Mesenchymal stem cell (in vitro differentiated cells and primary cell): Measurements from ENCODE around the gene KIF5A.
A peak's percentile ranks its signal among the peaks of the same experiment; 100 is the strongest.

ENCODE experiments used
- DNase-seq: peaks from one replicate; pipeline ENCODE4 v3.0.0-alpha.2; 2013
- H2AFZ ChIP-seq: one replicate; pipeline ENCODE4 v1.6.1; 2013; ENCODE audit warnings: low read depth, mild to moderate bottlenecking, control low read depth, inconsistent platforms, low read length, moderate library complexity
- H2AK5ac ChIP-seq: 2 replicates; pipeline ENCODE4 v1.6.1; 2013; ENCODE audit warnings: low read length, moderate library complexity, mild to moderate bottlenecking, inconsistent platforms; ENCODE audit not compliant: severe bottlenecking
- H2BK120ac ChIP-seq: one replicate; pipeline ENCODE4 v1.6.1; 2013; ENCODE audit warnings: low read depth, mild to moderate bottlenecking, inconsistent platforms, low read length, moderate library complexity
- H2BK12ac ChIP-seq, 2 experiments: one replicate each; pipeline ENCODE4 v1.6.1; 2013; ENCODE audit warnings: inconsistent platforms in 2 of 2, low read length in 2 of 2, mild to moderate bottlenecking in 2 of 2, moderate library complexity in 2 of 2, control low read depth in 1 of 2
- H2BK15ac ChIP-seq: one replicate; pipeline ENCODE4 v1.6.1; 2013; ENCODE audit warnings: mild to moderate bottlenecking, low read depth, inconsistent platforms; ENCODE audit not compliant: poor library complexity, severe bottlenecking
- H2BK5ac ChIP-seq: 2 replicates; pipeline ENCODE4 v1.6.1; 2013; ENCODE audit warnings: low read depth, mild to moderate bottlenecking, low read length, control low read depth, inconsistent platforms; ENCODE audit not compliant: poor library complexity, severe bottlenecking
- H3K14ac ChIP-seq, 2 experiments: one replicate each; pipeline ENCODE4 v1.6.1; 2013; ENCODE audit warnings: inconsistent platforms in 2 of 2, low read length in 2 of 2, control low read depth in 1 of 2, mild to moderate bottlenecking in 1 of 2, moderate library complexity in 1 of 2
- H3K18ac ChIP-seq, 2 experiments: one replicate each; pipeline ENCODE4 v1.6.1; 2013; ENCODE audit warnings: inconsistent platforms in 2 of 2, low read length in 2 of 2, control low read depth in 1 of 2, low read depth in 1 of 2, mild to moderate bottlenecking in 1 of 2
- H3K23ac ChIP-seq, 2 experiments: one replicate each; pipeline ENCODE4 v1.6.1; 2013; ENCODE audit warnings: inconsistent platforms in 2 of 2, low read length in 2 of 2, mild to moderate bottlenecking in 2 of 2, moderate library complexity in 2 of 2, control low read depth in 1 of 2
- H3K27ac ChIP-seq: 2 replicates; pipeline ENCODE4 v1.5.1; 2013; ENCODE audit warnings: mild to moderate bottlenecking, moderate library complexity, low read length, control low read depth, inconsistent platforms; ENCODE audit not compliant: poor library complexity, severe bottlenecking
- H3K27me3 ChIP-seq, 2 experiments: 2 replicates each; pipeline versions ENCODE4 v1.6.1 to v1.7.0; 2013; ENCODE audit warnings: low read length in 2 of 2, mild to moderate bottlenecking in 2 of 2, moderate library complexity in 2 of 2, control low read depth in 1 of 2, inconsistent platforms in 1 of 2; ENCODE audit not compliant: control insufficient read depth in 1 of 2, insufficient read depth in 1 of 2
- H3K36me3 ChIP-seq, 2 experiments: 2 replicates each; pipeline versions ENCODE4 v1.6.1 to v1.7.0; 2013; ENCODE audit warnings: low read length in 2 of 2, control low read depth in 1 of 2, inconsistent platforms in 1 of 2, low read depth in 1 of 2, mild to moderate bottlenecking in 1 of 2; ENCODE audit not compliant: insufficient read depth in 2 of 2, control insufficient read depth in 1 of 2
- H3K4ac ChIP-seq, 2 experiments: one replicate each; pipeline ENCODE4 v1.6.1; 2013; ENCODE audit warnings: inconsistent platforms in 2 of 2, low read length in 2 of 2, mild to moderate bottlenecking in 2 of 2, moderate library complexity in 2 of 2, control low read depth in 1 of 2, low read depth in 1 of 2
- H3K4me1 ChIP-seq: 2 replicates; pipeline ENCODE4 v1.6.1; 2013; ENCODE audit warnings: low read depth, low read length, control low read depth; ENCODE audit not compliant: control insufficient read depth, insufficient read depth
- H3K4me2 ChIP-seq: 2 replicates; pipeline ENCODE4 v1.6.1; 2013; ENCODE audit warnings: low read length, mild to moderate bottlenecking, inconsistent platforms; ENCODE audit not compliant: poor library complexity, severe bottlenecking
- H3K4me3 ChIP-seq, 2 experiments: 2 replicates each; pipeline versions ENCODE4 v1.5.1 to v1.7.0; 2013; ENCODE audit warnings: low read length in 2 of 2, mild to moderate bottlenecking in 2 of 2, control low read depth in 1 of 2, low read depth in 1 of 2; ENCODE audit not compliant: insufficient read depth in 1 of 2
- H3K79me1 ChIP-seq: replicated peaks from 2 replicates; pipeline ENCODE4 v1.6.1; 2013; ENCODE audit warnings: mild to moderate bottlenecking, control low read depth, low read length, inconsistent platforms; ENCODE audit not compliant: poor library complexity, severe bottlenecking
- H3K9ac ChIP-seq: 2 replicates; pipeline ENCODE4 v1.7.0; 2013; ENCODE audit warnings: mild to moderate bottlenecking, low read length, moderate library complexity
- H3K9me3 ChIP-seq: 2 replicates; pipeline ENCODE4 v1.7.0; 2013; ENCODE audit warnings: mild to moderate bottlenecking, low read length; ENCODE audit not compliant: control insufficient read depth
- H4K8ac ChIP-seq: one replicate; pipeline ENCODE4 v1.6.1; 2013; ENCODE audit warnings: inconsistent platforms, mild to moderate bottlenecking, low read length, moderate library complexity
- H4K91ac ChIP-seq: one replicate; pipeline ENCODE4 v1.6.1; 2013; ENCODE audit warnings: mild to moderate bottlenecking, low read length, inconsistent platforms
- WGBS: methylation state at CpG from one replicate; pipeline ENCODE4 v1.1.7; 2013; ENCODE audit warnings: mixed read lengths; 5-methylcytosine and 5-hydroxymethylcytosine counted together

KIF5A gene

DNA sequence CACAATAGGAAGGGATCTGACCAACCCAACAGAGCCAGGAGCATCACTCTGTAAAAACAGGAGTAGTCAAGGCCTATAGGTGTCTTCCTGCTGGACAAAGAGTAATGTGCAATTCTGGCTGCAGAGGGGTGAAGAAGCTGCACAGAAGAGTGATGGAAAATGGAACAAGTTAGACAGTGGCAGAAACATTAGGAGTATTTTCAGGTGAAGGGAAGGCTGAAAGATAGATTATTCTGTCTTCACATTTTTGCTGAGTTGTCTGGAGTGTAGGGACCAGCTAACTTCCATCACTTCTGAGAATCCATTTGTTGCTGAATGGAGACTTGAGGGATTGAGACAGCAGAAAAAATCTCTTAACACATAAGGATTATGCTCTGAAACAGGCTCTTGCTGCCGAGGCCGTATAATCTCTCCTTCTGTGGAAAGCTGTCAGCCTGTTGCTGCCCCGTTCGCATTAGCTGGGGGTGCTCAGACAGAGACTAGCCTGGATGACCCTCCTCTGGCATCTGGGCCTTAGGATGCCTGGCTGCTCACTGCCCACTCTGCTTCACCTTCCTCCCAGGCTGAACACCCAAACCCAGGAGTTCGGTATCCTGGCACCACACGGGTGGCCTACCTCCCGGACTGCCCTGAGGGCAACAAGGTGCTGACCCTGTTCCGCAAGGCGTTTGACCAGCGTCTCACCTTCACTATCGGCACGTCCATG lies 58.3 kb downstream of the KIF5A start:
- Histone ChIP-seq H3K14ac (no peak overlapping the region), H3K4me3 (no peak overlapping the region), H3K36me3 (peaks cover 0 to 27% of the 10 kb centered on the region in 2 experiments), H3K18ac (no peak overlapping the region), H3K27ac (no peak overlapping the region), H3K9ac (no peak overlapping the region), H3K4me1 (peaks cover 27% of the 10 kb centered on the region), H3K27me3 (peaks cover 0 to 42% of the 10 kb centered on the region in 2 experiments), H4K8ac (no peak overlapping the region), H3K9me3 (no peaks in the 10 kb centered on the region), H3K4ac (no peak overlapping the region), H3K79me1 (peaks cover 15% of the 10 kb centered on the region), H2BK5ac (no peak overlapping the region), H4K91ac (no peak overlapping the region), H3K4me2 (no peak overlapping the region), H2BK120ac (no peak overlapping the region), H2AK5ac (no peak overlapping the region), H2AFZ (no peak overlapping the region), H2BK15ac (no peak overlapping the region), H2BK12ac (no peak overlapping the region), H3K23ac (no peak overlapping the region)
- DNase-seq, result no peak
- WGBS, result 91% methylated on average over 12 of the region's 12 CpGs

DNA sequence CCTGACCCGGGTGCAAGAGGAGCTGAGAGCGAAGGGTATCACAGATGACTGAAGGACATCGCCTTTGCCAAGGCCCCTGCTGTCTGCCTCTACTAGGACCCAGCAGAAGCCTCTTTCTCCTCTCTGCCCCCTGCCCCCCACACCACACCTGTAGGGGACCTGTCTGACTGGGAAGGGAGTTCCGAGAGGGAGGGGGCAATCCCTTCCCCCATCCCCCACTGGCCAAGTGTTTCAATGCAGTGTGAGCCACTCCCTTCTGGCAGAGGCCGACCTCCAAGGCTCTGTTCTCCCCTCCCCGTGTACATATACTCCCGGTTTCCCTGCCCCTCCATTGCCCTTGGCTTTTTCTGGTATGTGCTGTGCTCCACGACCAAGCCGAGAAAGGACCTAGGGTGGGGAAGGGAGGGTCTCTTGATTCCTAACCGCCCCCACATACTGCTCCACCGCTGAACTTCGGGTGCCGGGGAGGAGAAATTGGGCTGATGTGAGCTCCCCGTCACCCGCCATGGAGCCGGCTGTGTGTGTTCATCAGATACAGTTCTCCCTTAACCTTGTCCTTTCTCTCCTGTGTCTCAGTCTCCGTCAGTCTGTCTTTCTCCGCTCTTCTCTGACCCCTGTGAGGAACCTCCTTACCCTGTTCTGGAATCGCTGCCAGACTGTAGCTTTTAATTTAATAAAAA lies 59.4 kb downstream of the KIF5A start:
- 66% methylated on average over 14 of the region's 19 CpGs for WGBS
- Histone ChIP-seq H3K4me1 (peaks cover 23% of the 10 kb centered on the region), H2AFZ (no peak overlapping the region), H3K23ac (no peak overlapping the region), H3K36me3 (peaks cover 0 to 37% of the 10 kb centered on the region in 2 experiments), H3K4ac (no peak overlapping the region), H3K14ac (no peak overlapping the region), H3K79me1 (peaks cover 15% of the 10 kb centered on the region), H3K9me3 (no peaks in the 10 kb centered on the region), H4K91ac (no peak overlapping the region), H2BK5ac (no peak overlapping the region), H2BK15ac (no peak overlapping the region), H2BK12ac (no peak overlapping the region), H3K18ac (no peak overlapping the region), H3K4me3 (no peak overlapping the region), H3K9ac (no peak overlapping the region), H3K4me2 (no peak overlapping the region), H2AK5ac (no peak overlapping the region), H3K27ac (no peak overlapping the region), H2BK120ac (no peak overlapping the region), H3K27me3 (peaks cover 0 to 54% of the 10 kb centered on the region in 2 experiments), H4K8ac (no peak overlapping the region)
- DNase-seq, result no peak

DNA sequence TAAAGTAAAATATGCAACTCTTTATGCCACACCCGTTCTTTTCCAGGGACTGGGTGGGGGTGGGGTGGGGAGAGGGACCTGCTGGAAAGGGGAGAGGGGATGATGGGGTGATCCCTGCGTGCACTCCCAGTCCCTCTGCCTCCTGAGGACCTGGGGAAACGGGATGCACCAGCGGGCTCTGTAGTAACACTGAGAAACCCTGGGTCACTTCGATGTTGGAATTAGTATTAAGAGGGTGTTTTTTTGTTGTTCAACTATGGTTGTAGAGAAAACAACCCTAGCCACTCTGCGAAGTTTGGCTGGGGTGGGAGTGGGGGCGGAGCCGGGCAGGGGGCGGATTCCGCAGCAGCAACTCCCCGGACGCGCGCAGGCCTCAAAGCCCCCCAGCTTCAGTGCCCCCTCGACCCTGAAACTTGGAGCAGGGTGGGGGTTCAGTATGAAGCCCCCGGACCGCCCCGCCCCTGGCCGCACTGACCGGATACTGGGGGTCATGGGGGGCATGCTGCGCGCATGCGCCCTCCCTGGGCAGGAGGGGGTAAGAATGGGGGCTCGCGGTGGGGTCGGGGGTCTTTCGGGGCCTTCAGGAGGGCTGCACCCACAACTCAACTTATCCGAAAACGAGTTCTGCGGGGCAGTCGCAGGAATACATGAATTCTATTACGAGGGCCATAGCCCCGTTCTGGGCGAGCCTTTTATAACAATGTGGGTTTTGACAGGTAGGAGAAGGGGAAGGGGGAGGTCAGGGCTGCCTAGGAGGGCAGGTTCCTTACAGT lies 60.1 kb downstream of the KIF5A start:
- H4K91ac ChIP-seq, result peak overlapping the region; percentile 2
- H3K23ac ChIP-seq, result no peak overlapping the region
- H3K4me3 ChIP-seq, result peak overlapping the region; percentile 8 to 70
- H2AFZ ChIP-seq, result peak overlapping the region; percentile 37
- H3K9me3 ChIP-seq, result no peaks in the 10 kb centered on the region
- peaks cover 0 to 58% of the 10 kb centered on the region in 2 experiments for H3K27me3 ChIP-seq
- no peak overlapping the region for H3K14ac ChIP-seq
- peaks cover 22% of the 10 kb centered on the region for H3K4me1 ChIP-seq
- peaks cover 18% of the 10 kb centered on the region for H3K79me1 ChIP-seq
- H3K27ac ChIP-seq, result no peak overlapping the region
- peak overlapping the region; percentile 74 for H4K8ac ChIP-seq
- H3K4ac ChIP-seq, result peak overlapping the region in 1 of 2 experiments; percentile 2
- peaks cover 0 to 44% of the 10 kb centered on the region in 2 experiments for H3K36me3 ChIP-seq
- WGBS, result 19% methylated on average over 34 of the region's 34 CpGs
- H3K9ac ChIP-seq, result no peak overlapping the region
- peak overlapping the region; percentile 1 for H2BK15ac ChIP-seq
- DNase-seq, result no peak
- H2BK12ac ChIP-seq, result peak overlapping the region in 1 of 2 experiments; percentile 10
- no peak overlapping the region for H2BK120ac ChIP-seq
- peak overlapping the region; percentile 17 for H3K4me2 ChIP-seq
- no peak overlapping the region for H2AK5ac ChIP-seq
- H3K18ac ChIP-seq, result peak overlapping the region; percentile 2 to 29
- no peak overlapping the region for H2BK5ac ChIP-seq
